GM18508 (cell line): Measurements from ENCODE around the gene CEP164.
A peak's percentile ranks its signal among the peaks of the same experiment; 100 is the strongest.

Experiments
- ATAC-seq: cut with Tn5 transposase; IDR thresholded peaks from one replicate; pipeline ENCODE4 v1.9.1; 2021; ENCODE audit warnings: moderate number of reproducible peaks; ENCODE audit not compliant: insufficient read depth, unreplicated experiment

The CEP164 gene

GRCh38 chr11:117327567-117328374, at the start of gene CEP164:
Gene CEP164, plus strand, starts transcription at chr11:117327854. Its CDS starts 10,733 bp downstream, at chr11:117338587.
- peak; percentile 72 for ATAC-seq

GRCh38 chr11:117278347-117278746, 49.3 kb upstream of the CEP164 start:
- ATAC-seq, result no peak

GRCh38 chr11:117279711-117280376, 47.8 kb upstream of the CEP164 start:
- ATAC-seq, result no peak

GRCh38 chr11:117281159-117281558, 46.5 kb upstream of the CEP164 start:
- ATAC-seq, result no peak

GRCh38 chr11:117281869-117282268, 45.8 kb upstream of the CEP164 start:
- no peak for ATAC-seq

GRCh38 chr11:117282956-117283355, 44.7 kb upstream of the CEP164 start:
- ATAC-seq, result no peak

- no peak for ATAC-seq
Observed at GRCh38 chr11:117284053-117284452, 43.6 kb upstream of the CEP164 start.

- ATAC-seq, result no peak
Observed at GRCh38 chr11:117286588-117286987, 41.1 kb upstream of the CEP164 start.

- ATAC-seq, result no peak
Observed at GRCh38 chr11:117287668-117288067, 40.0 kb upstream of the CEP164 start.

- ATAC-seq, result no peak
Observed at GRCh38 chr11:117289795-117290194, 37.9 kb upstream of the CEP164 start.

- no peak for ATAC-seq
Observed at GRCh38 chr11:117290809-117291396, 36.8 kb upstream of the CEP164 start, which contains the start of gene BACE1-AS. Gene BACE1-AS, plus strand, starts transcription at chr11:117291346.

GRCh38 chr11:117292616-117293015, 35.0 kb upstream of the CEP164 start:
- no peak for ATAC-seq

- no peak for ATAC-seq
Observed at GRCh38 chr11:117295438-117296137, 32.1 kb upstream of the CEP164 start.

GRCh38 chr11:117296881-117297280, 30.8 kb upstream of the CEP164 start:
- ATAC-seq, result no peak

- ATAC-seq, result no peak
Observed at GRCh38 chr11:117298195-117298594, 29.5 kb upstream of the CEP164 start.

GRCh38 chr11:117299351-117300282, 28.0 kb upstream of the CEP164 start:
- ATAC-seq, result no peak

- no peak for ATAC-seq
Observed at GRCh38 chr11:117300283-117300663, 27.4 kb upstream of the CEP164 start.

GRCh38 chr11:117300773-117301172, 26.9 kb upstream of the CEP164 start:
- no peak for ATAC-seq

GRCh38 chr11:117302228-117302627, 25.4 kb upstream of the CEP164 start:
- ATAC-seq, result no peak

GRCh38 chr11:117303101-117303500, 24.6 kb upstream of the CEP164 start:
- no peak for ATAC-seq
